ENCODE data around the gene SNTG2. TPM values are rescaled to one million over a fixed set of nuclear protein-coding genes. Genes with fewer than 3 reads are reported as not detected.

SNTG2 gene
- total RNA-seq, 1 experiment from 2014 or later = not detected

DNA sequence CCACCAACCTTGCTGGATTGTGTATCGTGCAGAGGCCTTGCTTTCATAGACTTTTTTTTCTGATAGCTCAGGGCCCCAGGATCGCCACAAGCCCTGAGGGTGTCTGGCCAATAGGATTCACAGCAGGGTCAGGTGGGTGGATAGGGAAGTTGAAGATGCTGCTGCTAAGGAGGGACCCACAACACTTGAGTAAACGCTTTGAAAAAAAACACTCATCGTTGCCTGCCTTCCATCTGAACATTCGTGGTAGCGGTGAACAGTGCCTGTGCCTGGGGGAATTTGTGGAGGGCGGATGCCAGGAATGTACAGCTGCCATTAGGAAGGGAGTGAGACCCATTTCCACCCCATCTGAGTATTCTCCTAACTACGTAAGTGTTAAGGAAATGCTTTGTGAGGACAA is 358.0 kb downstream of the SNTG2 start:
- CTCF ChIA-PET = no interaction called here
- POLR2A ChIA-PET = no interaction called here
- Histone ChIP-seq H3K27me3 (replicated peaks; ENCODE audit: control insufficient read depth, insufficient read depth, low read length) (no peaks in the 10 kb centered on the region), H3K9me3 (no peaks in the 10 kb centered on the region), H3K4me1 (no peaks in the 10 kb centered on the region), H3K4me3 (ENCODE audit: low read depth, low read length) (no peak overlapping the region), H3K36me3 (ENCODE audit: control insufficient read depth, insufficient read depth, low read length) (no peaks in the 10 kb centered on the region)
- DNase-seq = no peak
- Mint-ChIP-seq H3K36me3 (ENCODE audit: insufficient read depth, unreplicated experiment) (no peaks in the 10 kb centered on the region), H3K9me3 (ENCODE audit: unreplicated experiment) (no peaks in the 10 kb centered on the region), H3K27me3 (ENCODE audit: insufficient read depth, unreplicated experiment) (peaks cover 3% of the 10 kb centered on the region), H3K4me3 (ENCODE audit: unreplicated experiment) (no peak overlapping the region), H3K4me1 (ENCODE audit: low read depth, unreplicated experiment) (no peaks in the 10 kb centered on the region), H3K27ac (ENCODE audit: unreplicated experiment) (no peak overlapping the region)
- intact Hi-C loops (cut with micrococcal nuclease; ENCODE audit: unreplicated experiment) = no loop called here
- TF ChIP-seq, protein P1, sequence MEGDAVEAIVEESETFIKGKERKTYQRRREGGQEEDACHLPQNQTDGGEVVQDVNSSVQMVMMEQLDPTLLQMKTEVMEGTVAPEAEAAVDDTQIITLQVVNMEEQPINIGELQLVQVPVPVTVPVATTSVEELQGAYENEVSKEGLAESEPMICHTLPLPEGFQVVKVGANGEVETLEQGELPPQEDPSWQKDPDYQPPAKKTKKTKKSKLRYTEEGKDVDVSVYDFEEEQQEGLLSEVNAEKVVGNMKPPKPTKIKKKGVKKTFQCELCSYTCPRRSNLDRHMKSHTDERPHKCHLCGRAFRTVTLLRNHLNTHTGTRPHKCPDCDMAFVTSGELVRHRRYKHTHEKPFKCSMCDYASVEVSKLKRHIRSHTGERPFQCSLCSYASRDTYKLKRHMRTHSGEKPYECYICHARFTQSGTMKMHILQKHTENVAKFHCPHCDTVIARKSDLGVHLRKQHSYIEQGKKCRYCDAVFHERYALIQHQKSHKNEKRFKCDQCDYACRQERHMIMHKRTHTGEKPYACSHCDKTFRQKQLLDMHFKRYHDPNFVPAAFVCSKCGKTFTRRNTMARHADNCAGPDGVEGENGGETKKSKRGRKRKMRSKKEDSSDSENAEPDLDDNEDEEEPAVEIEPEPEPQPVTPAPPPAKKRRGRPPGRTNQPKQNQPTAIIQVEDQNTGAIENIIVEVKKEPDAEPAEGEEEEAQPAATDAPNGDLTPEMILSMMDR (IDR thresholded peaks at IDR 0.05; ENCODE audit: insufficient read depth in 1 of 2, low read depth in 1 of 2, low read length in 1 of 2, severe bottlenecking in 1 of 2, unreplicated experiment in 1 of 2) = no peak
- no TSS peak for BruUV-seq (replicated peaks)

DNA sequence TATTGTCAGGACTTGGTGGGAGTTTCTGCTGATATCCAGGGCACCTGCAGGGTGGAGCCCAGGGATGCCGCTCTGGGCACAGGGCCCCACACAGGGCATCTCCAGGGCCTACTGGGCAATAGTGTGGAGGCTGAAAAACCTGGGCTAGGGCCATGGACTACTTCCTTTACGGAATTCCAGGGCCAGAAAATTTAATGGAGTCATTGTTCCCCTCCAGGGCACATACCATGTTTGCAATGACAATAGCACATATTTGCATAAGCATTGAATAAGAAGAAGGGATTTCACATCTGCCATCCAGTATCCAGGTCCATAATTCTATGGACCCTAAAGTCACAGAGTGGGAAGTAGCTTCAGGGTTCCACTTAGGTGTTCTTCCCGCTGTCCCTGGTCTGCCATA is 358.9 kb downstream of the SNTG2 start:
- no peak overlapping the region for H3K27ac Mint-ChIP-seq (ENCODE audit: unreplicated experiment)
- no peaks in the 10 kb centered on the region for H3K4me1 Mint-ChIP-seq (ENCODE audit: low read depth, unreplicated experiment)
- intact Hi-C loops (cut with micrococcal nuclease; ENCODE audit: unreplicated experiment) = no loop called here
- Histone ChIP-seq H3K27me3 (replicated peaks; ENCODE audit: control insufficient read depth, insufficient read depth, low read length) (no peaks in the 10 kb centered on the region), H3K9me3 (no peaks in the 10 kb centered on the region), H3K36me3 (ENCODE audit: control insufficient read depth, insufficient read depth, low read length) (no peaks in the 10 kb centered on the region), H3K4me1 (no peaks in the 10 kb centered on the region), H3K4me3 (ENCODE audit: low read depth, low read length) (no peak overlapping the region)
- no TSS peak for BruUV-seq (replicated peaks)
- ChIA-PET POLR2A (no interaction called here), CTCF (no interaction called here)
- H3K4me3 Mint-ChIP-seq (ENCODE audit: unreplicated experiment) = no peak overlapping the region
- no peaks in the 10 kb centered on the region for H3K9me3 Mint-ChIP-seq (ENCODE audit: unreplicated experiment)
- no peaks in the 10 kb centered on the region for H3K36me3 Mint-ChIP-seq (ENCODE audit: insufficient read depth, unreplicated experiment)
- peaks cover 4% of the 10 kb centered on the region for H3K27me3 Mint-ChIP-seq (ENCODE audit: insufficient read depth, unreplicated experiment)
- DNase-seq = no peak
- TF ChIP-seq, protein P1 (IDR thresholded peaks at IDR 0.05; ENCODE audit: insufficient read depth in 1 of 2, low read depth in 1 of 2, low read length in 1 of 2, severe bottlenecking in 1 of 2, unreplicated experiment in 1 of 2) = no peak

DNA sequence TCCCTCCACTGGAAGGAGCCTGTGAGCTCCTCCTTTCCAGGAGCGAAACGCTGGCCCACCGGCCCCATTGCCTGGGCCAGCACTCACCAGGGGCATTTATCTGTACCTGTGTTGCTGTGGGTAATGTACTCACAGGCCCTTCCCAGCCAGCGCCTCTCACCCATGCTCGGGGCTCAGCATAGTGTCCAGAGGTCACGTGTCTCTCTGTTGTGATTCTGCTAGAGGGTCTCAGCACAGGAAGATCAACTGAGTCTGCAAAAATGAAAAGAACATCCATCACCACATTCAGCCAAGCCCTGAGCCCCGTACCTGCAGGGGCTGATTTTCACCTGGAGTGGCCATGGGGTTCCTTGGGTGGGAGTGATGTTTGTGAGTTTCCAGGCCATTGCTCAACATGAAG is 359.6 kb downstream of the SNTG2 start:
- Histone ChIP-seq H3K27me3 (replicated peaks; ENCODE audit: control insufficient read depth, insufficient read depth, low read length) (no peaks in the 10 kb centered on the region), H3K36me3 (ENCODE audit: control insufficient read depth, insufficient read depth, low read length) (no peaks in the 10 kb centered on the region), H3K4me3 (ENCODE audit: low read depth, low read length) (no peak overlapping the region), H3K4me1 (no peaks in the 10 kb centered on the region), H3K9me3 (no peaks in the 10 kb centered on the region)
- TF ChIP-seq, protein P1 (IDR thresholded peaks at IDR 0.05; ENCODE audit: insufficient read depth in 1 of 2, low read depth in 1 of 2, low read length in 1 of 2, severe bottlenecking in 1 of 2, unreplicated experiment in 1 of 2) = no peak
- DNase-seq = no peak
- H3K27ac Mint-ChIP-seq (ENCODE audit: unreplicated experiment) = no peak overlapping the region
- H3K27me3 Mint-ChIP-seq (ENCODE audit: insufficient read depth, unreplicated experiment) = peaks cover 6% of the 10 kb centered on the region
- no peaks in the 10 kb centered on the region for H3K36me3 Mint-ChIP-seq (ENCODE audit: insufficient read depth, unreplicated experiment)
- H3K4me3 Mint-ChIP-seq (ENCODE audit: unreplicated experiment) = no peak overlapping the region
- no TSS peak for BruUV-seq (replicated peaks)
- ChIA-PET POLR2A (no interaction called here), CTCF (no interaction called here)
- intact Hi-C loops (cut with micrococcal nuclease; ENCODE audit: unreplicated experiment) = no loop called here
- no peaks in the 10 kb centered on the region for H3K4me1 Mint-ChIP-seq (ENCODE audit: low read depth, unreplicated experiment)
- no peaks in the 10 kb centered on the region for H3K9me3 Mint-ChIP-seq (ENCODE audit: unreplicated experiment)
